ENCODE data around the gene GNMT.

- TF ChIP-seq, protein P1, sequence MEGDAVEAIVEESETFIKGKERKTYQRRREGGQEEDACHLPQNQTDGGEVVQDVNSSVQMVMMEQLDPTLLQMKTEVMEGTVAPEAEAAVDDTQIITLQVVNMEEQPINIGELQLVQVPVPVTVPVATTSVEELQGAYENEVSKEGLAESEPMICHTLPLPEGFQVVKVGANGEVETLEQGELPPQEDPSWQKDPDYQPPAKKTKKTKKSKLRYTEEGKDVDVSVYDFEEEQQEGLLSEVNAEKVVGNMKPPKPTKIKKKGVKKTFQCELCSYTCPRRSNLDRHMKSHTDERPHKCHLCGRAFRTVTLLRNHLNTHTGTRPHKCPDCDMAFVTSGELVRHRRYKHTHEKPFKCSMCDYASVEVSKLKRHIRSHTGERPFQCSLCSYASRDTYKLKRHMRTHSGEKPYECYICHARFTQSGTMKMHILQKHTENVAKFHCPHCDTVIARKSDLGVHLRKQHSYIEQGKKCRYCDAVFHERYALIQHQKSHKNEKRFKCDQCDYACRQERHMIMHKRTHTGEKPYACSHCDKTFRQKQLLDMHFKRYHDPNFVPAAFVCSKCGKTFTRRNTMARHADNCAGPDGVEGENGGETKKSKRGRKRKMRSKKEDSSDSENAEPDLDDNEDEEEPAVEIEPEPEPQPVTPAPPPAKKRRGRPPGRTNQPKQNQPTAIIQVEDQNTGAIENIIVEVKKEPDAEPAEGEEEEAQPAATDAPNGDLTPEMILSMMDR (IDR thresholded peaks at IDR 0.05; ENCODE audit: insufficient read depth, low read length) = no peak
- peak; percentile 89 for TF ChIP-seq GABPA (IDR thresholded peaks at IDR 0.05; ENCODE audit: low read depth)
- TF ChIP-seq POLR2AphosphoS5 (IDR thresholded peaks at IDR 0.05; ENCODE audit: low read depth) = peak; percentile 39; the same call in 1 of the 2 replicates
Observed at GRCh38 chr6:42928986-42929820, 31.4 kb upstream of the GNMT start, which contains the start of gene CNPY3.

Measured in HL-60 (cell line).